HG02642 (cell line): Measurements from ENCODE around the gene OPRM1.

Experiments used
- ATAC-seq: cut with Tn5 transposase; IDR thresholded peaks from one replicate; pipeline ENCODE4 v1.9.1; 2021; ENCODE audit warnings: mild to moderate bottlenecking; ENCODE audit not compliant: unreplicated experiment, poor library complexity

Gene OPRM1

GRCh38 chr6:154080461-154081189 lies 41.6 kb downstream of the OPRM1 start:
- no peak for ATAC-seq

GRCh38 chr6:154086510-154086909 lies 47.5 kb downstream of the OPRM1 start:
- no peak for ATAC-seq

GRCh38 chr6:154092326-154092962 lies 53.4 kb downstream of the OPRM1 start:
- no peak for ATAC-seq

- no peak for ATAC-seq
These were observed 54.4 kb downstream of the OPRM1 start for GRCh38 chr6:154093231-154094044.

- no peak for ATAC-seq
These were observed 56.5 kb downstream of the OPRM1 start for GRCh38 chr6:154095571-154095970.

GRCh38 chr6:154096316-154096715 lies 57.3 kb downstream of the OPRM1 start:
- no peak for ATAC-seq

- ATAC-seq = no peak
These were observed 57.8 kb downstream of the OPRM1 start for GRCh38 chr6:154096834-154097233.

- no peak for ATAC-seq
These were observed 60.2 kb downstream of the OPRM1 start for GRCh38 chr6:154099211-154099610.

GRCh38 chr6:154106251-154106650 lies 67.2 kb downstream of the OPRM1 start:
- ATAC-seq = no peak

GRCh38 chr6:154111025-154111424 lies 72.0 kb downstream of the OPRM1 start:
- no peak for ATAC-seq

GRCh38 chr6:154112181-154112809 lies 73.3 kb downstream of the OPRM1 start:
- no peak for ATAC-seq

GRCh38 chr6:154113392-154113791 lies 74.4 kb downstream of the OPRM1 start:
- ATAC-seq = no peak

GRCh38 chr6:154117485-154117884 lies 78.4 kb downstream of the OPRM1 start:
- no peak for ATAC-seq

- ATAC-seq = no peak
These were observed 83.3 kb downstream of the OPRM1 start for GRCh38 chr6:154122195-154122925.

GRCh38 chr6:154123155-154123956 lies 84.3 kb downstream of the OPRM1 start:
- ATAC-seq = no peak

- ATAC-seq = no peak
These were observed 86.4 kb downstream of the OPRM1 start for GRCh38 chr6:154125421-154125820.

- ATAC-seq = no peak
These were observed 88.6 kb downstream of the OPRM1 start for GRCh38 chr6:154127657-154128056.

- ATAC-seq = no peak
These were observed 95.6 kb downstream of the OPRM1 start for GRCh38 chr6:154134471-154135147.

GRCh38 chr6:154138793-154139192 lies 99.8 kb downstream of the OPRM1 start:
- ATAC-seq = no peak
